ENCODE results near the gene TUBGCP5.

DNA sequence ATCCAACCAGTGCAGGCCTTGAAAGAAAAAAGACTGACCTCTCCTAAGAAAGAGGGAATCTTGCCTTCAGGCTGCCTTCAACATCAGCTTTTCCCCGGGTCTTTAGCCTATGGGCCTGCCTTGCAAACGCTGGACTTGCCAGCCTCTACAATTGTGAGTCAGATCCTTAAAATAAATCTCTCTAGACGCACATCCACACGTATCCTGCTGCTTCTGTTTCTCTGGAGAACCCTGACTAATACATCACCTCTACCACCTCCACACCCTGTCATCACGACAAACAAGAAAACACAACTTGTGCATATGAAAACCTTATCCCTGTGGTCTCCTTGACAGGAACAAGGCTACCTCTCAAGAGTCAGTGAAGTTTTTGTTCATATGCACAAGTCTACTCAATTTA, 71.0 kb downstream of the TUBGCP5 start:
- TF ChIP-seq, protein P1, sequence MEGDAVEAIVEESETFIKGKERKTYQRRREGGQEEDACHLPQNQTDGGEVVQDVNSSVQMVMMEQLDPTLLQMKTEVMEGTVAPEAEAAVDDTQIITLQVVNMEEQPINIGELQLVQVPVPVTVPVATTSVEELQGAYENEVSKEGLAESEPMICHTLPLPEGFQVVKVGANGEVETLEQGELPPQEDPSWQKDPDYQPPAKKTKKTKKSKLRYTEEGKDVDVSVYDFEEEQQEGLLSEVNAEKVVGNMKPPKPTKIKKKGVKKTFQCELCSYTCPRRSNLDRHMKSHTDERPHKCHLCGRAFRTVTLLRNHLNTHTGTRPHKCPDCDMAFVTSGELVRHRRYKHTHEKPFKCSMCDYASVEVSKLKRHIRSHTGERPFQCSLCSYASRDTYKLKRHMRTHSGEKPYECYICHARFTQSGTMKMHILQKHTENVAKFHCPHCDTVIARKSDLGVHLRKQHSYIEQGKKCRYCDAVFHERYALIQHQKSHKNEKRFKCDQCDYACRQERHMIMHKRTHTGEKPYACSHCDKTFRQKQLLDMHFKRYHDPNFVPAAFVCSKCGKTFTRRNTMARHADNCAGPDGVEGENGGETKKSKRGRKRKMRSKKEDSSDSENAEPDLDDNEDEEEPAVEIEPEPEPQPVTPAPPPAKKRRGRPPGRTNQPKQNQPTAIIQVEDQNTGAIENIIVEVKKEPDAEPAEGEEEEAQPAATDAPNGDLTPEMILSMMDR (IDR thresholded peaks at IDR 0.05), result no peak
- TF ChIP-seq SIN3A (IDR thresholded peaks at IDR 0.05; ENCODE audit: borderline replicate concordance, insufficient read depth, low read depth, low read length), result no peak

All from Panc1 (cell line).